Tibial artery (tissue), 4 donors: ENCODE data around the gene EGFL7.

ENCODE experiments used
- DNase-seq, 2 donors: peaks; one replicate each; pipeline ENCODE4 v3.0.0-alpha.2; 2019
- H3K27ac ChIP-seq, 2 donors: fragments of 200-600 bp; sonication (generic) in 1 of 2; 1 replicate in 1 of 2; 2 replicates in 1 of 2; pipeline ENCODE4 v1.5.1; 2018 to 2019; ENCODE audit warnings: mild to moderate bottlenecking in 1 of 2
- H3K27me3 ChIP-seq, 2 donors: fragments of 200-600 bp; sonication (generic) in 1 of 2; one replicate each; pipeline versions ENCODE4 v1.5.1 to v1.6.0; 2016 to 2019
- H3K36me3 ChIP-seq, 3 donors: fragments of 200-600 bp; sonication (generic) in 2 of 3; one replicate each; pipeline ENCODE4 v1.5.1; 2016 to 2019; ENCODE audit warnings: mild to moderate bottlenecking in 2 of 3
- H3K4me1 ChIP-seq, 4 donors: fragments of 200-600 bp; sonication (generic) in 2 of 4; 1 replicate in 3 of 4; 2 replicates in 1 of 4; pipeline ENCODE4 v1.5.1; 2016 to 2019
- H3K4me3 ChIP-seq, 2 donors: fragments of 200-600 bp; sonication (generic) in 1 of 2; 1 replicate in 1 of 2; 2 replicates in 1 of 2; pipeline ENCODE4 v1.5.1; 2018 to 2019; ENCODE audit warnings: mild to moderate bottlenecking in 2 of 2
- H3K9me3 ChIP-seq, 3 donors: fragments of 200-600 bp; sonication (generic) in 1 of 3; one replicate each; pipeline ENCODE4 v1.5.1; 2016 to 2019
- intact Hi-C: fragments of 100-400 bp; cut with DNase I; formaldehyde crosslinking; loops from one replicate; pipeline ENCODE4 v1.15.0; 2023; ENCODE audit warnings: low total_unique reads
- TF ChIP-seq, protein P1 (sequence below), 2 experiments: fragments of 200-600 bp in 1 of 2; fragments of 450-650 bp in 1 of 2; IDR thresholded peaks; one replicate each; pipeline ENCODE4 v1.5.1; 2017 to 2019; ENCODE audit warnings: antibody characterized with exemption in 2 of 2, mild to moderate bottlenecking in 1 of 2, moderate library complexity in 1 of 2

EGFL7 gene

DNA sequence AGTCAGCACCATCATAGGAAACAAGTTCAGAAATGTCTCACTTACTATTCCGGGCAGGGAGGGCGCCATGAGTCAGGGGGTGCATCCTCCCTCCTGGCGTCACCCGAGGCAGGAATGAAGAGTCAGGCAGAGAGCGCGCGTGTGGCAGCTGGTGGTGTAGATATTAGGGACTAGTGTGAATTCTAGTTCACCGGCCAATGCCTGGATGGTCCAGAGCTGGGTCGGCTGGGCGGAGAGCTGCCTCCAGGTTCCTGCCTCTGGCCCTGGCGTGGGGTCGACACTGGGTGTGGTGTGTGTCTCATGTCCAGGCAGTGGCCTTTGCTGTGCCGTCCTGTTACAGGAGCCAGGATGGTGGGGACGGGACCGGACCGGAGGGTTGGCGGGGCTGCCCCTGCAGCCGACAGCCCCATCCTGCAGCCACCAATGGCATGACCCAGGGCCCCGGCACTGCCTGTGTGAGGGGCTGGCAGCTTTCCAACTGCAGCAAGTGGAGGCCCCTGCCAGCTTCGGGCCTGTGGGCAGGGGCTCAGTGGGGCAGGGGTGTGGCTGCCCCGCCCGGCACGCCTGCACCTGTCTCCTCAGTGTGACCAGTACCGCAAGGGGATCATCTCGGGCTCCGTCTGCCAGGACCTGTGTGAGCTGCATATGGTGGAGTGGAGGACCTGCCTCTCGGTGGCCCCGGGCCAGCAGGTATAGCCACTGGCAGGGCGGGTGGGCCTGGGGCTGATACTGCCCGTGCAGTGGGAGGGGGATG, 58.8 kb downstream of the EGFL7 start:
- H3K36me3 ChIP-seq = peaks cover 35 to 60% (median 50%) of the 10 kb centered on the region in 3 donors
- intact Hi-C loops = no loop called here
- H3K9me3 ChIP-seq = no peaks in the 10 kb centered on the region
- H3K27me3 ChIP-seq = peaks cover 0 to 24% of the 10 kb centered on the region in 2 donors
- TF ChIP-seq, protein P1, sequence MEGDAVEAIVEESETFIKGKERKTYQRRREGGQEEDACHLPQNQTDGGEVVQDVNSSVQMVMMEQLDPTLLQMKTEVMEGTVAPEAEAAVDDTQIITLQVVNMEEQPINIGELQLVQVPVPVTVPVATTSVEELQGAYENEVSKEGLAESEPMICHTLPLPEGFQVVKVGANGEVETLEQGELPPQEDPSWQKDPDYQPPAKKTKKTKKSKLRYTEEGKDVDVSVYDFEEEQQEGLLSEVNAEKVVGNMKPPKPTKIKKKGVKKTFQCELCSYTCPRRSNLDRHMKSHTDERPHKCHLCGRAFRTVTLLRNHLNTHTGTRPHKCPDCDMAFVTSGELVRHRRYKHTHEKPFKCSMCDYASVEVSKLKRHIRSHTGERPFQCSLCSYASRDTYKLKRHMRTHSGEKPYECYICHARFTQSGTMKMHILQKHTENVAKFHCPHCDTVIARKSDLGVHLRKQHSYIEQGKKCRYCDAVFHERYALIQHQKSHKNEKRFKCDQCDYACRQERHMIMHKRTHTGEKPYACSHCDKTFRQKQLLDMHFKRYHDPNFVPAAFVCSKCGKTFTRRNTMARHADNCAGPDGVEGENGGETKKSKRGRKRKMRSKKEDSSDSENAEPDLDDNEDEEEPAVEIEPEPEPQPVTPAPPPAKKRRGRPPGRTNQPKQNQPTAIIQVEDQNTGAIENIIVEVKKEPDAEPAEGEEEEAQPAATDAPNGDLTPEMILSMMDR (IDR thresholded peaks at IDR 0.05) = no peak
- no peak overlapping the region for H3K4me3 ChIP-seq
- peaks cover 0 to 28% (median 19%) of the 10 kb centered on the region in 4 donors for H3K4me1 ChIP-seq
- DNase-seq = no peak
- no peak overlapping the region for H3K27ac ChIP-seq
